Chondrocyte (in vitro differentiated cells): Measurements from ENCODE around the gene TMEM192. TPM values are rescaled to one million over a fixed set of nuclear protein-coding genes. Genes with fewer than 3 reads are reported as not detected.
"Not testable (repeated sequence)": the region's sequence is repeated elsewhere in the genome, so short reads cannot be mapped to it uniquely, and the experiment has no call there.

Experiments used
- DNase-seq: peaks from one replicate; pipeline ENCODE4 v3.0.0; 2021; ENCODE audit warnings: mixed read lengths, low spot score
- H3K27ac Mint-ChIP-seq: one replicate; pipeline ENCODE4 v1.8.0; 2021; ENCODE audit warnings: mild to moderate bottlenecking, moderate library complexity, mixed read lengths; ENCODE audit not compliant: unreplicated experiment
- H3K27me3 Mint-ChIP-seq: 2 replicates; pipeline ENCODE4 v1.8.0; 2021; ENCODE audit warnings: low read depth, mixed read lengths
- H3K36me3 Mint-ChIP-seq: 2 replicates; pipeline ENCODE4 v1.8.0; 2021; ENCODE audit warnings: low read depth, mixed read lengths
- H3K4me1 Mint-ChIP-seq: 2 replicates; pipeline ENCODE4 v1.8.0; 2021; ENCODE audit warnings: low read depth, mild to moderate bottlenecking, mixed read lengths
- H3K4me3 Mint-ChIP-seq: one replicate; pipeline ENCODE4 v1.8.0; 2021; ENCODE audit warnings: mild to moderate bottlenecking, moderate library complexity, mixed read lengths; ENCODE audit not compliant: unreplicated experiment
- H3K9me3 Mint-ChIP-seq: 2 replicates; pipeline ENCODE4 v1.8.0; 2021; ENCODE audit warnings: low read depth, mixed read lengths
- total RNA-seq: library from RNA; stranded (reverse); gene quantifications from 3 replicates; pipeline ENCODE4 v1.2.1, GENCODE V29; 2021
- TF ChIP-seq, protein P1 (sequence below): fragments of 200-600 bp; sonication (generic); IDR thresholded peaks from 2 replicates; pipeline ENCODE4 v1.5.0; 2021; ENCODE audit warnings: antibody characterized with exemption, mild to moderate bottlenecking, moderate library complexity

Gene TMEM192
- total RNA-seq, 1 donor from 2014 or later: 14.0 TPM

DNA sequence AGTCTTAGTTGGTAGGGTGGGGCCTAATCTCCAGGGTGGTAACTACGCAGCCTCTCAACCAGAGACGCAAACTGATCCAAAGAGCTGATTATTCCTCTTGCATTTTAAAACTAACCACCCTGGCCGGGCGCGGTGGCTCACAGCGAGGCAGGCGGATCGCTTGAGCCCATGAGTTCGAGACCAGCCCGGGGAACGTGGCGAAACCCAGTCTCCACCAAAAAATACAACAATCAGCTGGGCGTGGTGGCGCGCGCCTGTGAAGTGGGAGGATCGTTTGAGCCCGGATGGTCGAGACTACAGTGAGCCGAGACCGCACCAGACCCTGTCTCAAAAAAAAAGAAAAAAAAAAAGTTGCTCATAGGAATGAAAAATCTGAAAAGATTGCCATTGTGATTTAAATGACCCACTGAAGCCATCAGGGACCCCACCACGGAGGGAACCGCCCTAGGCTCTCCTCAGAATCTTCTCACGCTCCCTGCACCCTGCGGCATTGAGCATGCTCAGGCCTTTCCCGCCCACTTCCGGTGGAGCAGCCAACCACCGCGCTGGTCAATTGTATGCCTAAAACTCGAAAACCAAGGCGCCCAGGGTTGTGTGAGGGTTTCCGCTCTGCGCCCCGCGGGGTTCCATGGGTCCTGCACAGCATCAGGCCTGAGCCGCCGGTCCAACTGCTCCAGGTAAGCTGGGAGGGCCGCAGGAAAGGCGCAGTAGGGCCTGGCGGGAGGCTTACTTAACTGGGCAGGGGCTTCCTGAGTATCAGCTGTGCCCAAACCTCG, 81.0 kb downstream of the TMEM192 start, which contains the start of gene TRIM60:
Gene TRIM60 (plus strand): TSS at position 564 of the 776 bp plus-strand sequence. CDS start 8,074 bp downstream, outside the sequence.
- Mint-ChIP-seq H3K9me3 (no peaks in the 10 kb centered on the region), H3K27ac (no peak within 1 kb of the TSS), H3K36me3 (no peaks in the 10 kb centered on the region), H3K27me3 (no peaks in the 10 kb centered on the region), H3K4me1 (peaks cover 2% of the 10 kb centered on the region), H3K4me3 (no peak within 1 kb of the TSS)
- DNase-seq: no peak
- TF ChIP-seq, protein P1, sequence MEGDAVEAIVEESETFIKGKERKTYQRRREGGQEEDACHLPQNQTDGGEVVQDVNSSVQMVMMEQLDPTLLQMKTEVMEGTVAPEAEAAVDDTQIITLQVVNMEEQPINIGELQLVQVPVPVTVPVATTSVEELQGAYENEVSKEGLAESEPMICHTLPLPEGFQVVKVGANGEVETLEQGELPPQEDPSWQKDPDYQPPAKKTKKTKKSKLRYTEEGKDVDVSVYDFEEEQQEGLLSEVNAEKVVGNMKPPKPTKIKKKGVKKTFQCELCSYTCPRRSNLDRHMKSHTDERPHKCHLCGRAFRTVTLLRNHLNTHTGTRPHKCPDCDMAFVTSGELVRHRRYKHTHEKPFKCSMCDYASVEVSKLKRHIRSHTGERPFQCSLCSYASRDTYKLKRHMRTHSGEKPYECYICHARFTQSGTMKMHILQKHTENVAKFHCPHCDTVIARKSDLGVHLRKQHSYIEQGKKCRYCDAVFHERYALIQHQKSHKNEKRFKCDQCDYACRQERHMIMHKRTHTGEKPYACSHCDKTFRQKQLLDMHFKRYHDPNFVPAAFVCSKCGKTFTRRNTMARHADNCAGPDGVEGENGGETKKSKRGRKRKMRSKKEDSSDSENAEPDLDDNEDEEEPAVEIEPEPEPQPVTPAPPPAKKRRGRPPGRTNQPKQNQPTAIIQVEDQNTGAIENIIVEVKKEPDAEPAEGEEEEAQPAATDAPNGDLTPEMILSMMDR: no peak

DNA sequence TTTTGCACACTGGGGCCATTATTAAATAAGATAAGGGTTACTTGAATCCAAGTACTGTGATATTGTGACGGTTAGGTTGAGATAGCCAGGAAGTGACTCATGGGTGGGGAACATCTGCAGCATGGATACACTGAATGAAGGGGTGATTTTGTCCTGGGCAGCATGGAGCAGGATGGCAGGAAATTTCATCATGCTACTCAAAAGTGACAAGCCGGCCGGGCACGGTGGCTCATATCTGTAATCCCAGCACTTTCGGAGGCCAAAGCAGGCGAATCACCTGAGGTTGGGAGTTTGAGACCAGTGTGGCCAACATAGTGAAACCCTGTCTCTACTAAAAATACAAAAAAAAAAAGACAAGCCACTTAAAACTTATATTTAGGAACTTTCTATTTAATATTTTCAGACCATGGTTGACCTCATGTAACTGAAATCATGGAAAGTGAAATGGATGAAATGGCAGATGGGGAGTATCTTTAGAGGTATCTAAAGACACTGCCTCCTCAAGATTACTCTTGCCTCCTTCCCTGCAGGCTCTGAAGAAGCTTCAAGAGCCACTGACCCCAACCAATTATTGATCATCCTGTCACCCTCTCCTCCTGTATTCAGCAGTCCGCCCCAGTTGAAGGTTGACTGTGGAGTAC, 84.8 kb downstream of the TMEM192 start:
- Mint-ChIP-seq H3K4me1 (peaks cover 2% of the 10 kb centered on the region), H3K27me3 (no peaks in the 10 kb centered on the region), H3K9me3 (no peaks in the 10 kb centered on the region), H3K27ac (no peak overlapping the region), H3K4me3 (no peak overlapping the region), H3K36me3 (no peaks in the 10 kb centered on the region)
- no peak for DNase-seq
- TF ChIP-seq, protein P1: no peak

DNA sequence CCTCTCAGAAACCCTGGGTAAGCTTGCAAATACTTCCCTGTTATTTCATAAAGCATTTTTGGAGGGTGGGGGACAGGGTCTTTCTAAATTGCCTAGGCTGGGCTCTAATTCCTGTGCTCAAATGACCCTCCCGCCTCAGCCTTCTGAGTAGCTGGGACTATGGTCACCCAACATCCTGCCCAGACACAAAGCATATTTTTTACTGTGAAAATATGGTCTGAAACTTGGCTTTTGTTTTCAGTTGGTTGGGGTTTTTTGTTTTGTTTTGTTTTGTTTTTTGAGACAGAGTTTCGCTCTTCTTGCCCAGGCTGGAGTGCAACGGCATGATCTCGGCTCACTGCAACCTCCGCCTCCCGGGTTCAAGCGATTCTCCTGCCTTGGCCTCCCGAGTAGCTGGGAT, 86.9 kb downstream of the TMEM192 start:
- H3K36me3 Mint-ChIP-seq, DNase-seq, H3K27me3 Mint-ChIP-seq, H3K27ac Mint-ChIP-seq, H3K9me3 Mint-ChIP-seq, H3K4me3 Mint-ChIP-seq, H3K4me1 Mint-ChIP-seq: not testable (repeated sequence)

Other genes starting within 250 kb of the TMEM192 start
- gene APELA, start 235.7 kb downstream of the TMEM192 start, total RNA-seq: not detected in 3 replicates
- 0.20 to 0.79 TPM in 2 of 3 replicates, not detected in the other for gene TRIM61, start 135.2 kb downstream of the TMEM192 start, total RNA-seq
- gene TRIM60, start 80.9 kb downstream of the TMEM192 start, total RNA-seq: not detected in 3 replicates
- not detected in 3 replicates for gene TRIM75, start 59.0 kb downstream of the TMEM192 start, total RNA-seq
- gene KLHL2, start 94.7 kb upstream of the TMEM192 start, total RNA-seq: 14.3 to 19.3 TPM (median 16.0 TPM) in 3 replicates
- 82.8 to 83.3 TPM (median 83.3 TPM) in 3 replicates for gene MSMO1, start 214.8 kb upstream of the TMEM192 start, total RNA-seq